Choroid plexus epithelial cell (primary cell): ENCODE results near the gene DCDC2C.

Source experiments
- DNase-seq: peaks from one replicate; pipeline ENCODE4 v3.0.0-alpha.2; 2010; ENCODE audit warnings: low read depth
- H3K4me3 ChIP-seq: 2 replicates; pipeline ENCODE4 v1.5.1; 2011; ENCODE audit warnings: low read depth, mild to moderate bottlenecking, control low read depth, low read length, moderate library complexity
- TF ChIP-seq, protein P1 (sequence below): conservative IDR thresholded peaks from 2 replicates; pipeline ENCODE4 v1.5.1; 2011; ENCODE audit warnings: low read depth, mild to moderate bottlenecking, control low read depth, inconsistent platforms, low read length, moderate library complexity

The DCDC2C gene

DNA sequence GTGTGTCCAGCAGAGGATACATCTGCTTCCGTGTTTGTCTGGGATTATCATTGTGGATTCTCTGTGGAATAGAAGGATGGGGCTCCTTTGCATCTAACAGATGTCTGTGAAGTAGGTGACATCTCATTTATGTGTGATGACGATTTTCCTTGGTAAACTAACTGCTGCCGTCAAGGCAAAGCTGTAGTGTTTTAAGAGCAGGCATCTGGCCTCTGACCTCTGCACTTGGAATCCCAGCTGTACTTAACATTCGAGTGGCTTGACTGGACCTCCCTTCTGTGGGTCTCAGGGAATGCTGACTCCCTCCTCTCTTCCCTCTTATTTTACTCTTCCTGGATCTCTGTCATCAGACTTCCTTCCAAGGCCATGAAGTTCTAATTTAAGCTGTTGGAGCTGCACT is 56.4 kb downstream of the DCDC2C start:
- TF ChIP-seq, protein P1, sequence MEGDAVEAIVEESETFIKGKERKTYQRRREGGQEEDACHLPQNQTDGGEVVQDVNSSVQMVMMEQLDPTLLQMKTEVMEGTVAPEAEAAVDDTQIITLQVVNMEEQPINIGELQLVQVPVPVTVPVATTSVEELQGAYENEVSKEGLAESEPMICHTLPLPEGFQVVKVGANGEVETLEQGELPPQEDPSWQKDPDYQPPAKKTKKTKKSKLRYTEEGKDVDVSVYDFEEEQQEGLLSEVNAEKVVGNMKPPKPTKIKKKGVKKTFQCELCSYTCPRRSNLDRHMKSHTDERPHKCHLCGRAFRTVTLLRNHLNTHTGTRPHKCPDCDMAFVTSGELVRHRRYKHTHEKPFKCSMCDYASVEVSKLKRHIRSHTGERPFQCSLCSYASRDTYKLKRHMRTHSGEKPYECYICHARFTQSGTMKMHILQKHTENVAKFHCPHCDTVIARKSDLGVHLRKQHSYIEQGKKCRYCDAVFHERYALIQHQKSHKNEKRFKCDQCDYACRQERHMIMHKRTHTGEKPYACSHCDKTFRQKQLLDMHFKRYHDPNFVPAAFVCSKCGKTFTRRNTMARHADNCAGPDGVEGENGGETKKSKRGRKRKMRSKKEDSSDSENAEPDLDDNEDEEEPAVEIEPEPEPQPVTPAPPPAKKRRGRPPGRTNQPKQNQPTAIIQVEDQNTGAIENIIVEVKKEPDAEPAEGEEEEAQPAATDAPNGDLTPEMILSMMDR = no peak
- no peak overlapping the region for H3K4me3 ChIP-seq
- DNase-seq = no peak

DNA sequence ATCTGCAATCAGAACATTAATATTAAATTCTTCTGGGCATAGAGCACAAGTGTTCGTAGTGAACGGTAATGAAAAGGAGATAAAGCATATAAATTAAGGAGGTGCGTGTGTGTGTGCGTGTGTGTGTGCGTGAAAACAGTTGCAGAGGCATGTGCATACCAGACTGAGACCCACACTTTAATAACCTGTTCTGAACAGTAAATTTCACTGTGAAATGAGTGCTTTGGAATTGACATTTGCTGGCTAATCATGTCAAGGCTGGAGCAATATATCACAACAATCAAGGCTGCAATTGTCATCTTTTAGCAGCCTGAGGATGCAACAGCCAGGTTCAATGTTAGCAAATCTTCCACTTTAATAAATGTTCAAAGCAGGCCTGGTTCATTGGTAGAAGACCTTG is 57.9 kb downstream of the DCDC2C start:
- TF ChIP-seq, protein P1 = no peak
- no peak for DNase-seq
- H3K4me3 ChIP-seq = no peak overlapping the region

DNA sequence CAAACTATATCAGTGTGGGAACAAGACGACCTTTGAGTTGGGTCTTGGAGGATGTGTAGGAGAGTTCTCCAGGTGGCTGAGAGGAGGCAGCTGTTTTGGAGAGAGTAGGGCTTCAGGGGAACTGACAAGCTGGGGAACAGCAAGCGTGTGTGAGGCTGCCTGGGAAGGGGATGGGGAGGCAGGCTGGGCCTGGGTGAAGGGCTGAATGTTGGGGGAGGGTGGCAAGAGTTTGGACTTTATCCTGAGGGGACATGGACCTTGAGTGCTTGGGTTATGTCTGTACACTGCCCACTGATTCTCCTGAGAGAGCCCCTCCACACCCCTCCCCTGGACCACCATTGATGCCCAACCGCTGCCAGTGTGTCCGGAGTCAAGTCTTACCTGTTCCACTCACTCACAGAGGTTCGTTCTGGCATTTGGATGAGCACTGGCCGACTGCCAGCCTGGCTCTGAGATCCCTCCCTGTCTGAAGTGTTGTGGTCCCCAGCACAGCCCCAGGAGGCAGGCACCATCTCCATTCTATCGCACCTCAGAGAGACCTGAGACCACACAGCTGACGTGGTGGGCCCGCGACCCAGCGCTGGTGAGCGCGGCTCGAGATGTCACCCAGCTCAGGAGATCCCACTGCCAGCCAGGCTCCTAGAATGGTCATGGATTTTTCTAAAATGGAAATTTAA is 59.5 kb downstream of the DCDC2C start:
- DNase-seq = no peak
- H3K4me3 ChIP-seq = no peak overlapping the region
- TF ChIP-seq, protein P1 = no peak

DNA sequence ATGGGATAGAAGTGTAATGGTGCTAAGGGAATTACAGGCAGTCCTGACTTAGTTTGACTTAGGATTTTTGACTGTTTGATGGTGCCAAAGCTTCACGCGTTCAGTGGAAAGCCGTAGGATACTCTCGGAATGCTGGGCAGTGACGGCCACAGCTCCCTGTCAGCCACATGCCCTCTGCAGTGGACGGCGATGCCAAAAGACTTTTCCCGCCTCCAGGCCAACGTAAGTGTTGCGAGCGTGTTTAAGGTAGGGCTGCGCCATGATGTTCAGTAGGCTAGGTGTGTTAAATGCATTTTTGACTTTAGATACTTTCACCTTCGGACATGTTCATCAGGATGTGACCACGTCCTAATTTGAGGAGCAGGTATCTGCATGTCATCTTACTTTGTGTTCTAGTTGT is 63.4 kb downstream of the DCDC2C start:
- H3K4me3 ChIP-seq = no peak overlapping the region
- DNase-seq = no peak
- TF ChIP-seq, protein P1 = no peak

DNA sequence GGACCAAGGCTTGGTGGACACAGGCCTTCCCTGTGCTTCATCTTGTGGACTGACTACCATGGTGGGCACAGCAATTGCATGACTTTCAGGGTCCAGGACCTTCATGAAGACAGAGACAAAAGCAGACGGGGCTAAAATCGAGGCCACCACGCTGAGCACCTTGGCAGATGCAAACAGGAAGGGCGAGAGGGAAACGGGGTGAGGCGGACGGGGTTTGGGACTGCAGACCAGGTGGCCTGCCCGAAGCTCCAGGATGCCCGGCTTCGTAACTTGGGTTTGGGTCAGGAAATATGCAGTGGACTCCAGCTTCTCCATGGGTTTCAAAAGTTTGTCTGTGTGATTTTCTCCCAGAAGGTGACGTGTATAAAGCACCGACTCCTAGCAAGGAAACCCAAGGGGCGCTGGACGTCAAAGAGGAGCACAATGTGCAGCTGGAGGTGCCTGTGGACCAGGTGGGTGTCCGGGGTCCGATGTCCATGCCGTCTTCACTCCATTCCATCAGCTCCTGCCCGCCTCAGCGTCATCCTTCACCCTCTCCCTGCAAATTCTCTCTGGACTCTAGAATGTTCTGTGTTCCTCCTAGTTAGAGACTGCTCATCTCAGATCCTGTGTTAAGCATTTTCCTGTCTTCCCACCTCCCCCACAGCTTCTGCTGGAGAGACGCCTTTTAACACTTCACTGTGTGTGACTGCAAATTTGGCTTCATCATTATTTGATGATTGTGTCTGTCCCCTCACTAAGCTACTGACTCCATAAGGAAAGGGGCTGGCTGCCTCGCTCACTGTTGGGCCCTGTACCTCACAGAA is 65.8 kb downstream of the DCDC2C start:
- H3K4me3 ChIP-seq = no peak overlapping the region
- DNase-seq = no peak
- TF ChIP-seq, protein P1 = no peak

DNA sequence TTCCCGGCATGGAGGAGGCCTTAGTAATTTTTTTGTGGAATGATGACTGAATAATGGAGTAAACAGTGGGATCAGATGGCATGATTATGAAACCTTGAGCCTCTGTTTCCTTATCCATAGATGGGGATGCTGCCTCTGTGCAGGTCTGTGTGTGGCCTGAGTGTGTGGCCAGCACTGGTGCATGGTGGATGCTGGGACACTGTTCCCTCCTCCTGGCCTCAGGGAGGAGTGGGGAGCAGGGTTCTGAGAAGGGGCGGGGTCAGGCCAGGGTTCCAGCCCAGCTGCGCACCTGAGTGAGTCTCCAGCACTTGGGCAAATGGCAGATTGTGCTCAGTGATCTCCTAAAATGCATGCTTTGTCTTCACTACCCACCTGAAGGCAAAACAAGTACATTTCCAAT is 66.4 kb downstream of the DCDC2C start:
- no peak for DNase-seq
- TF ChIP-seq, protein P1 = no peak

More for the DNA sequence above, 66.4 kb downstream of the DCDC2C start:
- no peak overlapping the region for H3K4me3 ChIP-seq
